ENCODE results near the gene GLB1L2. TPM values are rescaled to one million over a fixed set of nuclear protein-coding genes. Genes with fewer than 3 reads are reported as not detected.
A peak's percentile ranks its signal among the peaks of the same experiment; 100 is the strongest.

Gene GLB1L2
- total RNA-seq, 5 donors from 2014 or later (not counting 1 experiment from before 2014, with no cell fraction given): 1.4 to 3.6 (median 2.3) TPM

GRCh38 chr11:134332782-134333181, 994 bp downstream of the GLB1L2 start:
- no peaks in the 10 kb centered on the region for H3K36me3 Mint-ChIP-seq
- H3K27me3 ChIP-seq (replicated peaks in 1 of 2; ENCODE audit: control insufficient read depth in 2 of 2, extremely low read depth in 1 of 2, insufficient read depth in 2 of 2, low read length in 1 of 2): peaks cover 19 to 20% of the 10 kb centered on the region in 2 experiments
- H3K4me3 Mint-ChIP-seq: peak overlapping the region; percentile 70 to 81 (median 76)
- peaks cover 0 to 11% of the 10 kb centered on the region in 2 donors for H3K27me3 Mint-ChIP-seq
- ChIA-PET POLR2A (no interaction called here), CTCF (no interaction called here)
- H3K4me3 ChIP-seq (ENCODE audit: control insufficient read depth in 1 of 2, extremely low read depth in 1 of 2, low read length in 1 of 2): peak overlapping the region in 1 of 2 donors; percentile 64
- no CpG with 5 or more reads among the region's 7 CpGs for WGBS (ENCODE audit: insufficient coverage)
- peaks cover 0 to 21% of the 10 kb centered on the region in 2 experiments for H3K4me1 ChIP-seq (ENCODE audit: control insufficient read depth in 1 of 2, extremely low read depth in 1 of 2, insufficient read depth in 2 of 2, low read length in 2 of 2)
- DNase-seq (no peak), ATAC-seq (replicated peaks in 1 of 4) (no peak)
- H3K9me3 Mint-ChIP-seq: no peaks in the 10 kb centered on the region
- H3K27ac ChIP-seq (ENCODE audit: low read length): no peak overlapping the region
- H3K9me3 ChIP-seq: no peaks in the 10 kb centered on the region
- peaks cover 12 to 19% (median 16%) of the 10 kb centered on the region in 3 donors for H3K4me1 Mint-ChIP-seq
- no peak overlapping the region for H3K27ac Mint-ChIP-seq
- no peaks in the 10 kb centered on the region for H3K36me3 ChIP-seq (ENCODE audit: control insufficient read depth in 2 of 2, extremely low read depth in 1 of 2, insufficient read depth in 1 of 2, low read length in 1 of 2)

GRCh38 chr11:134333312-134333711, 1.5 kb downstream of the GLB1L2 start:
- no peak for ATAC-seq (replicated peaks in 1 of 4)
- Mint-ChIP-seq H3K9me3 (no peaks in the 10 kb centered on the region), H3K4me3 (peak overlapping the region; percentile 70 to 81 (median 76)), H3K27ac (no peak overlapping the region), H3K4me1 (peaks cover 12 to 19% (median 16%) of the 10 kb centered on the region in 3 donors), H3K27me3 (peaks cover 0 to 11% of the 10 kb centered on the region in 2 donors), H3K36me3 (no peaks in the 10 kb centered on the region)
- Histone ChIP-seq H3K4me1 (ENCODE audit: control insufficient read depth in 1 of 2, extremely low read depth in 1 of 2, insufficient read depth in 2 of 2, low read length in 2 of 2) (peaks cover 0 to 21% of the 10 kb centered on the region in 2 experiments), H3K4me3 (ENCODE audit: control insufficient read depth in 1 of 2, extremely low read depth in 1 of 2, low read length in 1 of 2) (no peak overlapping the region), H3K9me3 (no peaks in the 10 kb centered on the region), H3K27me3 (replicated peaks in 1 of 2; ENCODE audit: control insufficient read depth in 2 of 2, extremely low read depth in 1 of 2, insufficient read depth in 2 of 2, low read length in 1 of 2) (peaks cover 19 to 20% of the 10 kb centered on the region in 2 experiments), H3K27ac (ENCODE audit: low read length) (no peak overlapping the region), H3K36me3 (ENCODE audit: control insufficient read depth in 2 of 2, extremely low read depth in 1 of 2, insufficient read depth in 1 of 2, low read length in 1 of 2) (no peaks in the 10 kb centered on the region)
- POLR2A ChIA-PET: no interaction called here
- WGBS (ENCODE audit: insufficient coverage): 94% methylated on average over 7 of the region's 7 CpGs
- CTCF ChIA-PET: no interaction called here
- no peak for DNase-seq

- 92% methylated on average over 2 of the region's 3 CpGs for WGBS (ENCODE audit: insufficient coverage)
- CTCF ChIA-PET: no interaction called here
- Mint-ChIP-seq H3K4me1 (peaks cover 12 to 19% (median 16%) of the 10 kb centered on the region in 3 donors), H3K27ac (no peak overlapping the region), H3K36me3 (no peaks in the 10 kb centered on the region), H3K4me3 (peak overlapping the region in 2 of 3 donors; percentile 39 to 81), H3K27me3 (peaks cover 0 to 11% of the 10 kb centered on the region in 2 donors), H3K9me3 (no peaks in the 10 kb centered on the region)
- Histone ChIP-seq H3K27ac (ENCODE audit: low read length) (no peak overlapping the region), H3K4me1 (ENCODE audit: control insufficient read depth in 1 of 2, extremely low read depth in 1 of 2, insufficient read depth in 2 of 2, low read length in 2 of 2) (peaks cover 0 to 21% of the 10 kb centered on the region in 2 experiments), H3K4me3 (ENCODE audit: control insufficient read depth in 1 of 2, extremely low read depth in 1 of 2, low read length in 1 of 2) (no peak overlapping the region), H3K27me3 (replicated peaks in 1 of 2; ENCODE audit: control insufficient read depth in 2 of 2, extremely low read depth in 1 of 2, insufficient read depth in 2 of 2, low read length in 1 of 2) (peaks cover 19 to 20% of the 10 kb centered on the region in 2 experiments), H3K9me3 (no peaks in the 10 kb centered on the region), H3K36me3 (ENCODE audit: control insufficient read depth in 2 of 2, extremely low read depth in 1 of 2, insufficient read depth in 1 of 2, low read length in 1 of 2) (no peaks in the 10 kb centered on the region)
- ATAC-seq (replicated peaks in 1 of 4) (no peak), DNase-seq (no peak)
- POLR2A ChIA-PET: no interaction called here
Observed at GRCh38 chr11:134333946-134334345, 2.2 kb downstream of the GLB1L2 start.

- 89% methylated on average over 2 of the region's 10 CpGs for WGBS (ENCODE audit: insufficient coverage)
- Histone ChIP-seq H3K27ac (ENCODE audit: low read length) (no peak overlapping the region), H3K36me3 (ENCODE audit: control insufficient read depth in 2 of 2, extremely low read depth in 1 of 2, insufficient read depth in 1 of 2, low read length in 1 of 2) (no peaks in the 10 kb centered on the region), H3K27me3 (replicated peaks in 1 of 2; ENCODE audit: control insufficient read depth in 2 of 2, extremely low read depth in 1 of 2, insufficient read depth in 2 of 2, low read length in 1 of 2) (peaks cover 19 to 20% of the 10 kb centered on the region in 2 experiments), H3K4me3 (ENCODE audit: control insufficient read depth in 1 of 2, extremely low read depth in 1 of 2, low read length in 1 of 2) (no peak overlapping the region), H3K4me1 (ENCODE audit: control insufficient read depth in 1 of 2, extremely low read depth in 1 of 2, insufficient read depth in 2 of 2, low read length in 2 of 2) (peaks cover 0 to 21% of the 10 kb centered on the region in 2 experiments), H3K9me3 (no peaks in the 10 kb centered on the region)
- H3K36me3 Mint-ChIP-seq: no peaks in the 10 kb centered on the region
- H3K4me1 Mint-ChIP-seq: peaks cover 12 to 19% (median 16%) of the 10 kb centered on the region in 3 donors
- ChIA-PET CTCF (interaction anchor here (0.6 to 0.7 kb wide), 2 partner anchors 14 to 87 kb away, joined by 3 read pairs; no protein-coding TSS in a partner anchor), POLR2A (no interaction called here)
- DNase-seq (no peak), ATAC-seq (replicated peaks in 1 of 4) (no peak)
- H3K27me3 Mint-ChIP-seq: peaks cover 0 to 11% of the 10 kb centered on the region in 2 donors
- H3K9me3 Mint-ChIP-seq: no peaks in the 10 kb centered on the region
- no peak overlapping the region for H3K4me3 Mint-ChIP-seq
- no peak overlapping the region for H3K27ac Mint-ChIP-seq
Observed at GRCh38 chr11:134334796-134335571, 3.2 kb downstream of the GLB1L2 start.

GRCh38 chr11:134337051-134337450, 5.3 kb downstream of the GLB1L2 start:
- H3K27ac ChIP-seq (ENCODE audit: low read length): no peak overlapping the region
- H3K9me3 ChIP-seq: no peaks in the 10 kb centered on the region
- ATAC-seq (replicated peaks in 1 of 4) (no peak), DNase-seq (no peak)
- Mint-ChIP-seq H3K4me3 (no peak overlapping the region), H3K4me1 (peaks cover 2 to 9% (median 8%) of the 10 kb centered on the region in 3 donors), H3K9me3 (no peaks in the 10 kb centered on the region), H3K36me3 (no peaks in the 10 kb centered on the region), H3K27me3 (peaks cover 0 to 11% of the 10 kb centered on the region in 2 donors), H3K27ac (no peak overlapping the region)
- CTCF ChIA-PET: no interaction called here
- POLR2A ChIA-PET: no interaction called here
- H3K4me1 ChIP-seq (ENCODE audit: control insufficient read depth in 1 of 2, extremely low read depth in 1 of 2, insufficient read depth in 2 of 2, low read length in 2 of 2): peaks cover 0 to 9% of the 10 kb centered on the region in 2 experiments
- no peaks in the 10 kb centered on the region for H3K36me3 ChIP-seq (ENCODE audit: control insufficient read depth in 2 of 2, extremely low read depth in 1 of 2, insufficient read depth in 1 of 2, low read length in 1 of 2)
- H3K4me3 ChIP-seq (ENCODE audit: control insufficient read depth in 1 of 2, extremely low read depth in 1 of 2, low read length in 1 of 2): no peak overlapping the region
- 88% methylated on average over 4 of the region's 4 CpGs for WGBS (ENCODE audit: insufficient coverage)
- peaks cover 14% of the 10 kb centered on the region in 2 experiments for H3K27me3 ChIP-seq (replicated peaks in 1 of 2; ENCODE audit: control insufficient read depth in 2 of 2, extremely low read depth in 1 of 2, insufficient read depth in 2 of 2, low read length in 1 of 2)

GRCh38 chr11:134338068-134338467, 6.3 kb downstream of the GLB1L2 start:
- Mint-ChIP-seq H3K27ac (no peak overlapping the region), H3K27me3 (peaks cover 0 to 9% of the 10 kb centered on the region in 2 donors), H3K9me3 (no peaks in the 10 kb centered on the region), H3K4me3 (no peak overlapping the region), H3K36me3 (no peaks in the 10 kb centered on the region), H3K4me1 (peaks cover 0 to 1% (median 1%) of the 10 kb centered on the region in 3 donors)
- no peaks in the 10 kb centered on the region for H3K36me3 ChIP-seq (ENCODE audit: control insufficient read depth in 2 of 2, extremely low read depth in 1 of 2, insufficient read depth in 1 of 2, low read length in 1 of 2)
- ChIA-PET CTCF (no interaction called here), POLR2A (no interaction called here)
- H3K27me3 ChIP-seq (replicated peaks in 1 of 2; ENCODE audit: control insufficient read depth in 2 of 2, extremely low read depth in 1 of 2, insufficient read depth in 2 of 2, low read length in 1 of 2): peaks cover 7 to 13% of the 10 kb centered on the region in 2 experiments
- H3K4me3 ChIP-seq (ENCODE audit: control insufficient read depth in 1 of 2, extremely low read depth in 1 of 2, low read length in 1 of 2): no peak overlapping the region
- DNase-seq (no peak), ATAC-seq (replicated peaks in 1 of 4) (no peak)
- no peaks in the 10 kb centered on the region for H3K4me1 ChIP-seq (ENCODE audit: control insufficient read depth in 1 of 2, extremely low read depth in 1 of 2, insufficient read depth in 2 of 2, low read length in 2 of 2)
- H3K27ac ChIP-seq (ENCODE audit: low read length): no peak overlapping the region
- WGBS (ENCODE audit: insufficient coverage): 93% methylated on average over 15 of the region's 15 CpGs
- no peaks in the 10 kb centered on the region for H3K9me3 ChIP-seq

Measured in T-cell (primary cell).